Medulla oblongata (tissue), 1 donor: ENCODE data around the gene NOTCH1.

Experiments
- DNase-seq: peaks from one replicate; pipeline ENCODE4 v3.0.0-alpha.2; 2015; ENCODE audit errors: extremely low spot score

The NOTCH1 gene

GRCh38 chr9:136517012-136517743, 28.7 kb downstream of the NOTCH1 start:
- DNase-seq: no peak

GRCh38 chr9:136516191-136516654, 29.6 kb downstream of the NOTCH1 start:
- peak; percentile 88 for DNase-seq

GRCh38 chr9:136515276-136515675, 30.6 kb downstream of the NOTCH1 start:
- no peak for DNase-seq

DNA sequence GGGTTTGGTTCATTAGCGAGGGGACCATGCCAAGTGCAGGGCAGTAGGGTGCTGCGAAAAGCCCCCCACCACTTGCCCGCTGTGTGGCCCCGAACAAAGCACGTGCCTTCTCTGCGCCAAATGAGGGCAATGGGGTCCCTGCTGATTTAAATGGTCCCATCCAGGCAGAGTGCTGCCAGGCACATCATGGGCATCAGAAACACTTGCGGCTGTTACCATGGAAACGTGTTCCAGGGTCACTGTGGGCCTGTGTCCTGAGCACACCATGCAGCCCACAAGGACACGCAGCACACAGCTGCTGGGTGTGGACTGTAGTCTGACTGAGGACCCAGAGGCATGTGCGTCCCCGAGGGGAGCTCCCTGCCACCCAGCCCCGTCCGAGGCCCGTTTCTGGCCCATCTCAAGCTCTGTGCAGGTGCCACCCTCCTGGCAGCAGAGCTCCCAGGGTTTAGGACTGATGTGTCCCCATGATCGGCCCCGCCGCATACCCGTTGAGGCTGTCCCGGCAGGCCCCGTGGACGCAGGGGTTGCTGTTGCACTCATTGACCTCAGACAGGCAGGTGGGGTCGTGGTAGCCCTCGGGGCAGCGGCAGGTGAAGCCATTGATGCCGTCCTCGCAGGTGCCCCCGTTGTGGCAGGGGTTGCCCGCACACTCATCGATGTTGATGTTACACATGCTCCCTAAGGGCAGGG, 31.7 kb downstream of the NOTCH1 start:
- DNase-seq: no peak

GRCh38 chr9:136513191-136513590, 32.7 kb downstream of the NOTCH1 start:
- DNase-seq: no peak

GRCh38 chr9:136512651-136513071, 33.2 kb downstream of the NOTCH1 start:
- DNase-seq: no peak

DNA sequence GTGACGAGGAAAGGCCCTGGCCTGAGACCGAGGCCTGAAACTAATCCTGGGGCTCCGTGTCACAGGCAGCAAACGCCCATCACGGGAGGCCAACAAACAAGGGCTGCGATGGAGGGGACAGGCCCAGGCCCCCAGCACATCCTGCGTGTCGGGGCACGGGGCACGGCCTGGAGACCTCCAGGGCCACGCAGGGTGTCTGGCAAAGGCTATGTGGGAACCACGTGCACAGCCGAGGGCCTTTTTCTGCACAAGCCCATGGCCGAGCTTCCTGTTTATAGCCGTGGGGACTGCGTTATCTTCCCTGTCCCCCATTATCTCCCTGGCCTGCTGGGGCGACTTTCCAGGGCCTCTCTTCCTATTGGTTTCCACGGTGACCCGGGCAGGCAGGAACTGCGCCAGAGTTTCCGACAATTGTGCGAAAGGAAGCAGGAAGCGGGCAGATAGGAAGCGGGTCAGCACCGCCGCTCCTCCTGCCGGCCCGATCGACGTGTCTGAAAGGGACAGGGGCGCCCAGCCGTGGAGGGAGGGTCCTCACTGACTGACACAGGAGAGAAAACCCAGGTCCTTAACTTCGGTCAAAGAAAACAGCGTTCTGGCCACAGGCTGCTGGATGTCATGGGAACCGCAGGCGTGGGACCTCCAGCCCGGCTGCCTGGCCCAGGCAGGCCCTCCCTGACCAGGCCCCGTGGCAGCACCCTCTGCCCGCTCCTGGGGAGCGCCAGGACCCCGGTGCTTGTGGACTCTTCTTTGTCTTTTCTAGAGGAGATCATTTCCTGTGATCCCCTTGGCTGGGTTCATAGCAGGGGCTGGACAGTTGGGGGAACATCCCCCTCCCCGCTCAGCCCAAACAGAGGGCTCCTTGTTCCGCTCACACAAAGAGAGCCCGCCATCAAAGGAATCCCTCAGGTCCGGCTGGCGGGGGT, 33.9 kb downstream of the NOTCH1 start:
- peak; percentile 92 for DNase-seq

- DNase-seq: no peak
Observed at GRCh38 chr9:136511144-136511669, 34.6 kb downstream of the NOTCH1 start.

GRCh38 chr9:136510561-136510960, 35.3 kb downstream of the NOTCH1 start:
- no peak for DNase-seq

DNA sequence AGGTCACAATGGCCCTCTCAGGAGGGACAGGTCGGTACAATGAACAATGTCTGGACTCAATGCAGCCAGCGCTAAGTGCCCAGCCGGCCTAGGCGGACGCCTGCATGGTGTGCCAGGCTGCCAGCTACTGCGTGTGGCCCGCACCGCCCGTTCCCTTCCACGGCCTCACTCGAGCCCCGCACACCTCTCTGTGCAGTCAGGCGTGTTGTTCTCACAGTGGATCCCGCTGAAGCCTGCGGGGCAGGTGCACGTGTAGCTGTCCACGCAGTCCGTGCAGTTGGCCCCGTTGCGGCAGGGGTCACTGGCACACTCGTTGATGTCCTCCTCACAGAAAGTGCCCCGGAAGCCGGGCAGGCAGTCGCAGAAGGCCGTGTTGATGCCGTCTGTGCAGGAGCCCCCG, 36.3 kb downstream of the NOTCH1 start:
- no peak for DNase-seq

- DNase-seq: no peak
Observed at GRCh38 chr9:136508729-136509500, 36.9 kb downstream of the NOTCH1 start.

GRCh38 chr9:136507992-136508375, 37.9 kb downstream of the NOTCH1 start:
- no peak for DNase-seq

DNA sequence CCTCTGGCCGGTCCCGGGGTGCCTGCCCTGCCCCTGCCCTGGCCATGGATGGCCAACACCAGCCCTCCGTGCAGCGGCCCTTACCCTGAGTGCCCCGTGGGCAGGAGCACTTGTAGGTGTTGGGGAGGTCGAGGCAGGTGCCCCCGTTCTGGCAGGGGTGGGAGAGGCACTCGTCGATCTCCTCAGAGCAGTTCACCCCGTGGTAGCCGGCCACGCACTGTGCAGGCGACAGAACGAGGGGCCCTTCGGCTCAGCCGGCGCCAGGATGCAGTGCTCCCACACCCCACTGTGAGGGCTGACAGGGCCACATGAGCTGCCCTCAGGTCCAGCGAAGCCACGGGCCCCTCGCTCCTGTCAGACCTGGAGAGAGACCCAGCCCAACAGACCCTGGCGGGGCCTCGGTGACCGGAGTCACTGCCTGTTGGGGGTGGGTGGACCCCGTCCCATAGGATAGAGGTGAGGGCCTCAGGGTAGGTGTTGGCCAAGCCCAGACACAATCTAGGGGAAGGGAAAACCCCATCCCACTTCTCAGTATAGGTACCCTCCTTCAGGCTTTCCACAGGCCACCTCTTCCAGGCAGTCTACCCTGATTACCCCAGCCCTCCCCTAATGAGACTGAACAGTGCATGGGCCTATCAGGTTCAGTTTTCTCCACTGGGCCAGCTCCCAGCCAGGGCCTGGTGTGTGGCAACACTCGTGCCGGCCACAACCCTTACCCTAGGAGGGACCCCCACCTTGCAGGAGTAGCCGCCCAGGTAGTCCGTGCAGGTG, 38.4 kb downstream of the NOTCH1 start:
- no peak for DNase-seq

GRCh38 chr9:136506425-136506824, 39.4 kb downstream of the NOTCH1 start:
- no peak for DNase-seq

DNA sequence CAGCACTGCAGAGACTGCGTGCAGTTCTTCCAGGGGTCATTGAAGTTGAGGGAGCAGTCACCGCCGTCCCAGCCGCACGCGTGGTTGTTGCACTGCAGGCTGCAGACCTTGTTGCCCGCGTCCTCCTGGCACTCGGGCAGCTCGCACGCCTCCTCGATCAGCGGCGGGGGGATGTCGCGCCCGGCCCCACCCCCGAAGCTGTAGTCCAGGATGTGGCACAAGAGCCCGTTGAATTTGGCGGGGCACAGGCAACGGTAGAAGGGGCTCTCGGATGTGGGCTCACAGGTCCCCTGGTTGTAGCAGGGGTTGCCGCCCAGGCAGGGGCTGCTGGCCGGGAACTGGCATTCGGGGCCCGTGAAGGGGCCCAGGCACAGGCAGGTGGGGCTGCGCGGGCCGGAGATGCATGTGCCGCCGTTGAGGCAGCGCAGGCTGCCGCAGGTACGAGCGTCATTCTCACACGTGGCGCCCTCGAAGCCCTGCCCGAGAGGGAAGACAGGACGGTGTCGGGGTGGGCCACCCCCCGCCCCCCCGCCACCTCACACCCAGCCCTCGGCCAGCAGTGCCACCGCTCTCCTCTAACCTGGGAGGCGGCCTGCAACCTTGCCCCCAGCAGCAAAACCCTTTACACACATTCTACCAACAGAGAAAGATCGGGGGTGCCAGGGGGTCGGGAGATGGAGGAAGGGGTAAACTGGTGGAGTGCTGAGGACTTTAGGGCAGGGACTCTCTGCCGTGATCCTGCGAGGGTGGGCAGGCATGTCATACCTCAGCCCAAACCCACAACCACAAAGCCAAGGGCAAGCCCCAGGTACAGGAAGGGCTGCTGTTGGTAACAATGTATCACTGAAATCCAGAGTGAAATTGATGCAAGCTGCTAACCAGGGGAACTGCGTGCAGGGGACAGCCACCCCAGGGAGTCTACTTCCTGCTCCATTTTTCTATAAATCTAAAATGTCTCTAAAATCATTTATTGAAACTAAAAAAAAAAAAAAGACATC, 40.1 kb downstream of the NOTCH1 start:
- no peak for DNase-seq

- DNase-seq: no peak
Observed at GRCh38 chr9:136504512-136505348, 41.1 kb downstream of the NOTCH1 start.

DNA sequence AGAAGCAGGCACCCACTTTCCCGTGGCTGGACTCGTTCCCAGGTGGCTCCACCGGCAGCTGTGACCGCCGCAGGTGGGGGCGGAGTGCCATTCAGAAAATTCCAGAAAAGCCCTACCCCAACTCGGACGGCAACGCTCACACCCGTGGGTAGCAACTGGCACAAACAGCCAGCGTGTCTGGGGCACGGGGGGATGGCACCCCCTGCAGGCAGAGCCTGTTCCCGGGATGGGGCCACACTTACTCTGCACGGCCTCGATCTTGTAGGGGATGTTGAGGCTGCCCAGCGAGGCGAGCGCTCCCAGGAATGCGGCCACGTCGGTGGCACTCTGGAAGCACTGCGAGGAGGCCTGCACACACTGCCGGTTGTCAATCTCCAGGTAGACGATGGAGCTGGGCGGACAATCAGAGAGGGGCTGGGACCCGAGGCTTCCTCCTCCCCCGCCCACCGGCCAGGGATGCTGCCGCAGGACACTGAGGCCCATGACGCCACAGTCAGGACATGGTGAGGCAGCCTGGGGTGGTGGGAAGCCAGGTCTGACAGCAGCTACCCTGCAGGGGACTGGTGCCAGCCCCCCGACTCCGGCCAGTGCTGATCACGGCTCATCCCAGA, 42.8 kb downstream of the NOTCH1 start:
- no peak for DNase-seq

- no peak for DNase-seq
Observed at GRCh38 chr9:136502196-136502595, 43.7 kb downstream of the NOTCH1 start.
